Keratinocyte (primary cell): ENCODE results near the gene AIFM2. TPM values are rescaled to one million over a fixed set of nuclear protein-coding genes. Genes with fewer than 3 reads are reported as not detected.

Experiments used
- DNase-seq: peaks from one replicate; pipeline ENCODE4 v3.0.0-alpha.2; 2011; ENCODE audit warnings: low read depth, missing footprints, low spot score
- FAIRE-seq: peaks from 2 replicates; lab custom pipeline; 2011; peaks lifted over from hg19 to GRCh38; lab: Jason Lieb, UNC
- H2AFZ ChIP-seq: 2 replicates; pipeline ENCODE4 v1.6.0; 2012; ENCODE audit warnings: low read length, control low read depth, inconsistent platforms; ENCODE audit not compliant: control insufficient read depth
- H3K27ac ChIP-seq: 2 replicates; pipeline ENCODE4 v1.5.1; 2011; ENCODE audit warnings: low read length; ENCODE audit not compliant: control insufficient read depth, insufficient read depth
- H3K27me3 ChIP-seq: 3 replicates; pipeline ENCODE4 v1.6.0; 2011; ENCODE audit warnings: low read length; ENCODE audit not compliant: control insufficient read depth, insufficient read depth; ENCODE audit errors: extremely low read depth
- H3K36me3 ChIP-seq, 2 experiments: 2 replicates in 1 of 2; 3 replicates in 1 of 2; pipeline ENCODE4 v1.5.1; 2011; ENCODE audit warnings: low read length in 2 of 2, mild to moderate bottlenecking in 1 of 2; ENCODE audit not compliant: control insufficient read depth in 2 of 2, insufficient read depth in 2 of 2; ENCODE audit errors: extremely low read depth in 1 of 2
- H3K4me1 ChIP-seq: 3 replicates; pipeline ENCODE4 v1.5.1; 2011; ENCODE audit warnings: low read length; ENCODE audit not compliant: control insufficient read depth, insufficient read depth; ENCODE audit errors: extremely low read depth
- H3K4me2 ChIP-seq: 3 replicates; pipeline ENCODE4 v1.6.0; 2011; ENCODE audit warnings: low read depth, low read length; ENCODE audit not compliant: control insufficient read depth, insufficient read depth; ENCODE audit errors: extremely low read depth
- H3K4me3 ChIP-seq, 3 experiments: fragments of 200-600 bp in 1 of 3; sonication (generic) in 1 of 3; 2 replicates in 2 of 3; 3 replicates in 1 of 3; pipeline ENCODE4 v1.5.1; 2011 to 2016; ENCODE audit warnings: low read length in 3 of 3, mild to moderate bottlenecking in 3 of 3, control low read depth in 2 of 3, inconsistent platforms in 1 of 3, low read depth in 1 of 3, mixed read lengths in 1 of 3, mixed run types in 1 of 3, moderate library complexity in 1 of 3; ENCODE audit not compliant: control insufficient read depth in 2 of 3, insufficient read depth in 2 of 3; ENCODE audit errors: extremely low read depth in 1 of 3
- H3K79me2 ChIP-seq: 2 replicates; pipeline ENCODE4 v1.6.0; 2012; ENCODE audit warnings: low read length; ENCODE audit not compliant: control insufficient read depth, insufficient read depth
- H3K9ac ChIP-seq: 3 replicates; pipeline ENCODE4 v1.6.0; 2011; ENCODE audit warnings: low read length; ENCODE audit not compliant: control insufficient read depth, insufficient read depth; ENCODE audit errors: extremely low read depth
- H3K9me1 ChIP-seq: 3 replicates; pipeline ENCODE4 v1.6.0; 2011; ENCODE audit warnings: low read length; ENCODE audit not compliant: control insufficient read depth, insufficient read depth; ENCODE audit errors: extremely low read depth
- H3K9me3 ChIP-seq: 2 replicates; pipeline ENCODE4 v1.5.1; 2012; ENCODE audit warnings: low read depth, low read length; ENCODE audit not compliant: control insufficient read depth
- H4K20me1 ChIP-seq: 3 replicates; pipeline ENCODE4 v1.6.0; 2011; ENCODE audit warnings: low read length; ENCODE audit not compliant: control insufficient read depth, insufficient read depth; ENCODE audit errors: extremely low read depth
- CTCF ChIP-seq, 3 experiments: IDR thresholded peaks in 1 of 3; conservative IDR thresholded peaks in 1 of 3; optimal IDR thresholded peaks in 1 of 3; 2 replicates in 2 of 3; 3 replicates in 1 of 3; pipeline versions ENCODE3 to v1.5.1; 2011; ENCODE audit warnings: low read length in 3 of 3, mild to moderate bottlenecking in 3 of 3, moderate library complexity in 2 of 3, control low read depth in 1 of 3, inconsistent platforms in 1 of 3; ENCODE audit not compliant: insufficient read depth in 2 of 3; ENCODE audit errors: extremely low read depth in 1 of 3
- EZH2 ChIP-seq: IDR thresholded peaks from one replicate; pipeline ENCODE4 v1.6.1; 2012; ENCODE audit warnings: inconsistent platforms, mild to moderate bottlenecking, low read length, moderate library complexity
- dilution Hi-C: fragments of 300-500 bp; cut with MboI; formaldehyde crosslinking; loops from one replicate; pipeline ENCODE4 v1.7.0; 2020; ENCODE audit warnings: low sequenced_read_pairs; ENCODE audit not compliant: extremely low pct_ligation_motif_present
- polyA plus RNA-seq, 5 experiments: library from polyadenylated mRNA; depleted of rRNA in 3 of 5; stranded (reverse) in 3 of 5; stranded (forward) in 1 of 5; unstranded in 1 of 5; fragments of >200 nt; gene quantifications; 1 replicate in 1 of 5; 2 replicates in 3 of 5; 3 replicates in 1 of 5; pipeline versions ENCODE4 v1.2.1 to v1.2.3, GENCODE V29; 2011 to 2012; ENCODE audit warnings: missing spikeins in 2 of 5, low read depth in 1 of 5, low replicate concordance in 1 of 5

AIFM2 gene
- polyA plus RNA-seq, 1 donor (not counting 4 experiments of a cell fraction or from before 2014, with no cell fraction given): 1.8 TPM

- Histone ChIP-seq H3K9ac (no peak overlapping the region), H3K27me3 (no peaks in the 10 kb centered on the region), H2AFZ (no peak overlapping the region), H3K9me3 (no peaks in the 10 kb centered on the region), H4K20me1 (no peaks in the 10 kb centered on the region), H3K79me2 (no peaks in the 10 kb centered on the region), H3K9me1 (peaks cover 3% of the 10 kb centered on the region), H3K36me3 (no peaks in the 10 kb centered on the region), H3K27ac (no peak overlapping the region), H3K4me2 (no peak overlapping the region), H3K4me1 (peaks cover 14% of the 10 kb centered on the region), H3K4me3 (no peak overlapping the region)
- dilution Hi-C loops: no loop called here
- TF ChIP-seq CTCF (optimal IDR thresholded peaks at IDR 0.05 in 1 of 3, IDR thresholded peaks at IDR 0.05 in 1 of 3, conservative IDR thresholded peaks at IDR 0.05 in 1 of 3; ENCODE audit: extremely low read depth in 1 of 3, insufficient read depth in 2 of 3, low read length in 3 of 3): no peak
- no peak for TF ChIP-seq EZH2
- DNase-seq (no peak), FAIRE-seq (no peak)
Observed at GRCh38 chr10:70078937-70079336, 53.7 kb downstream of the AIFM2 start.

- peak; percentile 49 for FAIRE-seq
- H3K9ac ChIP-seq: no peak overlapping the region
- H3K9me3 ChIP-seq: no peaks in the 10 kb centered on the region
- peaks cover 14% of the 10 kb centered on the region for H3K4me1 ChIP-seq
- H4K20me1 ChIP-seq: no peaks in the 10 kb centered on the region
- H3K27me3 ChIP-seq: no peaks in the 10 kb centered on the region
- TF ChIP-seq CTCF (optimal IDR thresholded peaks at IDR 0.05 in 1 of 3, IDR thresholded peaks at IDR 0.05 in 1 of 3, conservative IDR thresholded peaks at IDR 0.05 in 1 of 3; ENCODE audit: extremely low read depth in 1 of 3, insufficient read depth in 2 of 3, low read length in 3 of 3): no peak
- TF ChIP-seq EZH2: no peak
- no peak overlapping the region for H3K4me2 ChIP-seq
- H3K36me3 ChIP-seq: no peaks in the 10 kb centered on the region
- H3K9me1 ChIP-seq: peaks cover 3% of the 10 kb centered on the region
- H3K79me2 ChIP-seq: no peaks in the 10 kb centered on the region
- H3K4me3 ChIP-seq: no peak overlapping the region
- H2AFZ ChIP-seq: no peak overlapping the region
- no peak overlapping the region for H3K27ac ChIP-seq
- peak; percentile 23 for DNase-seq
- dilution Hi-C loops: no loop called here
Observed at GRCh38 chr10:70078329-70078728, 54.3 kb downstream of the AIFM2 start.
